HG03108 (cell line): ENCODE results near the gene BMAL2.

Experiments
- ATAC-seq: cut with Tn5 transposase; IDR thresholded peaks from one replicate; pipeline ENCODE4 v1.9.1; 2021; ENCODE audit warnings: moderate library complexity; ENCODE audit not compliant: unreplicated experiment

The BMAL2 gene

GRCh38 chr12:27351476-27351875, 18.8 kb downstream of the BMAL2 start:
- no peak for ATAC-seq

GRCh38 chr12:27355486-27355885, 22.9 kb downstream of the BMAL2 start:
- ATAC-seq, result no peak

- no peak for ATAC-seq
Observed at GRCh38 chr12:27355979-27356378, 23.3 kb downstream of the BMAL2 start.

- no peak for ATAC-seq
Observed at GRCh38 chr12:27359578-27360340, 27.1 kb downstream of the BMAL2 start.

GRCh38 chr12:27361372-27361771, 28.7 kb downstream of the BMAL2 start:
- no peak for ATAC-seq

DNA sequence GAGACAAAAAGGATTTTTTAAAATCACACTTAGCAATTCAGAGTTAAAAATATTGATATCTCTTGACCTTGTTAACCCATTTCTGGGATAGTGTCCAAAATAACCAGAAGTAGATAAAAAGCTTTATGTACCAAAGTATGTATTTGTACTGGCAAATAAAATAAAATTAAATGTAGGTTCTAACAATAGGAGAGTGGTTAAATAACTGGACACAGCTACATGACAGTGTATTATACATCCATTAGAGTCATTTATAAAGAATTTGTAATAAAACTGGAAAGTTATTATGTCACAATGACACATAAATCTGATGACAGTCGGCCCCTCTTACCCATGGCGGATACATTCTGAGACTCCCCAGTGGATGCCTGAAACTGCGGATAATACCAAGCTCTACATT, 34.0 kb downstream of the BMAL2 start:
- ATAC-seq, result no peak

DNA sequence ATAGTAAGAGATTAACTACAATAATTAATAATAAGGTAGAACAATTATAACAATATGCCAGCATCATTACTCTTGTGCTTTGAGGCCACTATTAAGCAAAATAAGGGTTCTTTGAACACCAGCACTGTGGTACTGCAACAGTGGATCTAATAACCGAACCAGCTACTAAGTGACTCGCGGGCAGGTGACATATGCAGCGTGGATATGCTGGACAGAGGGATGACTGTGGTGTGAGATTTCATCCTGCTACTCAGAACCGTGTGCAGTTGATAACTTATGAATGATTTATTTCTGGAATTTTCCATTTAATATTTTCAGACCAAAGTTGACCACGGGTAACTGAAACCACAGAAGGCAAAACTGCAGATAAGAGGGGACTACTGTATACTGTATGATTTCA, 34.4 kb downstream of the BMAL2 start:
- no peak for ATAC-seq

DNA sequence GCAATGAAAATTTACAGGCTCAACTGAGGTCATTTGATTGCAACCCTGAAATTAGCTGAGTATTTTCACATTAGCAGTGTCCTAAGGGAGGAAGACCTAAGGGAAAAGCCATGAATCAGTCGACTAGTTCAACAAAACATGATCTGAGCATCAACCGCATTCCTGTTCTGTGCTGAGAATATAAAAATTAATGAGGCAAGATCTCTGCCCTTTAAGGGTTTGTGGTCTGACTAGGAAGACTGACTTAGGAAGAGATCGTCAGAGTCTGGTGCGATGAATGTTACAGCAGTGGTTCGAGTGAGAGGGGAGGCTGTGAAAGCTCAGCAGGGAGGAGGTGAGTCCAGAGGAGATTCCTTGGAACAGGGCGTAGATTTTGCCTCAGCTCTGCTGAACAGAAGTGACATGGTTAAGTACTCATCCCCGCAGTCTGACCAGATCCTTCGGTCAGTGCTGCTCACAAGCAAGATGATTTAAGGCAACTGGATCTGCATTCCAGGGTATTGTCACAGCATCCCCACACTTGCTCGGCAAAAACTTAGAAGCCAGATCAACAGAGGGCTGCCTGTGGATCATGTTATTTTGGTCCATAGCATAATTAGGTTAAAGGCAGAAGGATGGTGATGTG, 49.6 kb downstream of the BMAL2 start:
- no peak for ATAC-seq
